Neural crest cell (in vitro differentiated cells): ENCODE data around the gene SLC18A2. TPM values are rescaled to one million over a fixed set of nuclear protein-coding genes. Genes with fewer than 3 reads are reported as not detected.

Experiments
- DNase-seq: peaks from one replicate; pipeline ENCODE4 v3.0.0; 2021; ENCODE audit warnings: low read depth, mixed read lengths, low spot score
- H3K27ac Mint-ChIP-seq: one replicate; pipeline ENCODE4 v1.8.0; 2021; ENCODE audit warnings: mild to moderate bottlenecking, mixed read lengths; ENCODE audit not compliant: unreplicated experiment
- H3K27me3 Mint-ChIP-seq: 2 replicates; pipeline ENCODE4 v1.8.0; 2021; ENCODE audit warnings: low read depth, mild to moderate bottlenecking, mixed read lengths
- H3K36me3 Mint-ChIP-seq: 2 replicates; pipeline ENCODE4 v1.8.0; 2021; ENCODE audit warnings: low read depth, mild to moderate bottlenecking, mixed read lengths
- H3K4me1 Mint-ChIP-seq: 2 replicates; pipeline ENCODE4 v1.8.0; 2021; ENCODE audit warnings: mixed read lengths
- H3K4me3 Mint-ChIP-seq: one replicate; pipeline ENCODE4 v1.8.0; 2021; ENCODE audit warnings: mild to moderate bottlenecking, mixed read lengths
- H3K9me3 Mint-ChIP-seq: 2 replicates; pipeline ENCODE4 v1.8.0; 2021; ENCODE audit warnings: mixed read lengths
- total RNA-seq: library from RNA; stranded (reverse); gene quantifications from 2 replicates; pipeline ENCODE4 v1.2.1, GENCODE V29; 2021
- TF ChIP-seq, protein P1 (sequence below): fragments of 200-600 bp; sonication (generic); conservative IDR thresholded peaks from 2 replicates; pipeline ENCODE4 v1.5.0; 2021; ENCODE audit warnings: antibody characterized with exemption, mild to moderate bottlenecking

SLC18A2 gene
- total RNA-seq, 1 donor from 2014 or later: 0.05 TPM

GRCh38 chr10:117316701-117317100, 75.8 kb downstream of the SLC18A2 start:
- DNase-seq: no peak
- Mint-ChIP-seq H3K27ac (no peak overlapping the region), H3K4me3 (no peak overlapping the region), H3K36me3 (peaks cover 7% of the 10 kb centered on the region), H3K4me1 (no peaks in the 10 kb centered on the region), H3K9me3 (no peaks in the 10 kb centered on the region), H3K27me3 (no peaks in the 10 kb centered on the region)
- TF ChIP-seq, protein P1, sequence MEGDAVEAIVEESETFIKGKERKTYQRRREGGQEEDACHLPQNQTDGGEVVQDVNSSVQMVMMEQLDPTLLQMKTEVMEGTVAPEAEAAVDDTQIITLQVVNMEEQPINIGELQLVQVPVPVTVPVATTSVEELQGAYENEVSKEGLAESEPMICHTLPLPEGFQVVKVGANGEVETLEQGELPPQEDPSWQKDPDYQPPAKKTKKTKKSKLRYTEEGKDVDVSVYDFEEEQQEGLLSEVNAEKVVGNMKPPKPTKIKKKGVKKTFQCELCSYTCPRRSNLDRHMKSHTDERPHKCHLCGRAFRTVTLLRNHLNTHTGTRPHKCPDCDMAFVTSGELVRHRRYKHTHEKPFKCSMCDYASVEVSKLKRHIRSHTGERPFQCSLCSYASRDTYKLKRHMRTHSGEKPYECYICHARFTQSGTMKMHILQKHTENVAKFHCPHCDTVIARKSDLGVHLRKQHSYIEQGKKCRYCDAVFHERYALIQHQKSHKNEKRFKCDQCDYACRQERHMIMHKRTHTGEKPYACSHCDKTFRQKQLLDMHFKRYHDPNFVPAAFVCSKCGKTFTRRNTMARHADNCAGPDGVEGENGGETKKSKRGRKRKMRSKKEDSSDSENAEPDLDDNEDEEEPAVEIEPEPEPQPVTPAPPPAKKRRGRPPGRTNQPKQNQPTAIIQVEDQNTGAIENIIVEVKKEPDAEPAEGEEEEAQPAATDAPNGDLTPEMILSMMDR: no peak

- no peaks in the 10 kb centered on the region for H3K27me3 Mint-ChIP-seq
- peaks cover 5% of the 10 kb centered on the region for H3K4me1 Mint-ChIP-seq
- no peak overlapping the region for H3K27ac Mint-ChIP-seq
- DNase-seq: no peak
- H3K4me3 Mint-ChIP-seq: no peak overlapping the region
- TF ChIP-seq, protein P1: peak; percentile 63
- no peaks in the 10 kb centered on the region for H3K9me3 Mint-ChIP-seq
- H3K36me3 Mint-ChIP-seq: peaks cover 2% of the 10 kb centered on the region
Measured at GRCh38 chr10:117318909-117319308, 78.0 kb downstream of the SLC18A2 start.

GRCh38 chr10:117320050-117320665, 79.2 kb downstream of the SLC18A2 start:
- H3K9me3 Mint-ChIP-seq: no peaks in the 10 kb centered on the region
- no peak overlapping the region for H3K4me3 Mint-ChIP-seq
- no peak for DNase-seq
- H3K27ac Mint-ChIP-seq: no peak overlapping the region
- TF ChIP-seq, protein P1: peak; percentile 77
- peaks cover 3% of the 10 kb centered on the region for H3K36me3 Mint-ChIP-seq
- H3K4me1 Mint-ChIP-seq: peaks cover 5% of the 10 kb centered on the region
- H3K27me3 Mint-ChIP-seq: no peaks in the 10 kb centered on the region

GRCh38 chr10:117322260-117322659, 81.3 kb downstream of the SLC18A2 start:
- Mint-ChIP-seq H3K4me1 (peaks cover 5% of the 10 kb centered on the region), H3K27me3 (no peaks in the 10 kb centered on the region), H3K27ac (peak overlapping the region; percentile 15), H3K9me3 (peaks cover 6% of the 10 kb centered on the region), H3K36me3 (peaks cover 15% of the 10 kb centered on the region), H3K4me3 (no peak overlapping the region)
- TF ChIP-seq, protein P1: no peak
- DNase-seq: no peak

DNA sequence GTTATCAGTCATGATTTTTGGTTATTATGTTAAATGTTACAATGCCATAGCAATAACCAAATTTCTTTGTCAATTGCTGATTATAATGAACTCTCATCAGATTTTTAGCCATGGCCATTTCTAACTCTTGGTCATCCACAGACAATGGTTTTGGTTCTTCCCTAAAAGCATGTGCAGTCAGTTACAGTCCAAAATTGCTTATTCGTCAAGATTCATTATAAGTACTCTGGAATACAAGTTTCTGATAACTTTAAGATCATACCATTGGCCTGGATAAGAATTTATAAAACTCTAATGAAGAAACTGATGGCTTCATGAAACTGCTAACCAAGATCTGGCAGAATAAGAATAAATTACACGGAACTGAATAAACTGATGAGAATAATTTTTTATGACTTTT, 83.5 kb downstream of the SLC18A2 start:
- peaks cover 6% of the 10 kb centered on the region for H3K9me3 Mint-ChIP-seq
- TF ChIP-seq, protein P1: no peak
- no peaks in the 10 kb centered on the region for H3K27me3 Mint-ChIP-seq
- no peak overlapping the region for H3K4me3 Mint-ChIP-seq
- no peak overlapping the region for H3K27ac Mint-ChIP-seq
- H3K36me3 Mint-ChIP-seq: peaks cover 15% of the 10 kb centered on the region
- no peak for DNase-seq
- H3K4me1 Mint-ChIP-seq: peaks cover 5% of the 10 kb centered on the region
